ENCODE results near the gene FXN.

DNA sequence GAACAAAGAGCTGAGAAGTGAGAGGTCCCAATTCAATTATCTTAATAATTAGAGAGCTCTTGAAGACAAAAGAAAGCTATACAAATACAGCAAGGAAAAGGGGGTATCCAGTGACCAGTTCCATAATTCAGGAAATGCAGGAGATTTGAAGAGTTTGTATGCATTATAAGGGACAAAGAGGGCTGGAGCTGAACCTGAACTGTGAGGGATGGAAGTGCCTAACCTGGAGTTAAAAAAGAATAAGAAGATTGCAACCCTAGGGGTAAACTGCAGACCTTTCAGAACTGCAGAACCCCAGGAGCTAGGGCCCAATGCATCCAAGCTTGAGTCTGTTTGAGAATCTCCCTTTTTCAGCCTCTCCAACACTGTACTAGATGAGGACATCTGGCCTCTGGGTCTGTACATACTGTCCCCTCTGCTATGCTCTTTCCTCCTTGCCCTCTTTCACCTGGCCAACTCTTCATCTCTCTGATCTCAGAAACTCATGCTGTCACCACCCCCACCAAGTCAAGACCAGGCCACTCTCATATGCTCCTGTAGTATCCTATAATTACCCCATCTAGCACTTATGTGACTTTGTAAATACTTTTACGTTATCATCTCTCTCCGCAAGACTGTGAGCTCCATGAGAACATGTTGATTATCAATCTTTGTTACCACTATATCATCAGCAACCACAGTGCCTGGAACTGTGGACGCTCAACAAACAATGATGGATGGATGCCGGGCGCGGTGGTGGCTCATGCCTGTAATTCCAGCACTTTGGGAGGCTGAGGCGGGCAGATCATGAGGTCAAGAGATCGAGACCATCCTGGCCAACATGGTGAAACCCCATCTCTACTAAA is 15.0 kb upstream of the FXN start:
- TF ChIP-seq EZH2 (IDR thresholded peaks at IDR 0.05; ENCODE audit: insufficient read depth, poor library complexity, severe bottlenecking) (no peak), EZH2phosphoT487 (IDR thresholded peaks at IDR 0.05; ENCODE audit: insufficient read depth, low read depth) (no peak)
